Measurements from ENCODE around the gene EEPD1.

EEPD1 gene

DNA sequence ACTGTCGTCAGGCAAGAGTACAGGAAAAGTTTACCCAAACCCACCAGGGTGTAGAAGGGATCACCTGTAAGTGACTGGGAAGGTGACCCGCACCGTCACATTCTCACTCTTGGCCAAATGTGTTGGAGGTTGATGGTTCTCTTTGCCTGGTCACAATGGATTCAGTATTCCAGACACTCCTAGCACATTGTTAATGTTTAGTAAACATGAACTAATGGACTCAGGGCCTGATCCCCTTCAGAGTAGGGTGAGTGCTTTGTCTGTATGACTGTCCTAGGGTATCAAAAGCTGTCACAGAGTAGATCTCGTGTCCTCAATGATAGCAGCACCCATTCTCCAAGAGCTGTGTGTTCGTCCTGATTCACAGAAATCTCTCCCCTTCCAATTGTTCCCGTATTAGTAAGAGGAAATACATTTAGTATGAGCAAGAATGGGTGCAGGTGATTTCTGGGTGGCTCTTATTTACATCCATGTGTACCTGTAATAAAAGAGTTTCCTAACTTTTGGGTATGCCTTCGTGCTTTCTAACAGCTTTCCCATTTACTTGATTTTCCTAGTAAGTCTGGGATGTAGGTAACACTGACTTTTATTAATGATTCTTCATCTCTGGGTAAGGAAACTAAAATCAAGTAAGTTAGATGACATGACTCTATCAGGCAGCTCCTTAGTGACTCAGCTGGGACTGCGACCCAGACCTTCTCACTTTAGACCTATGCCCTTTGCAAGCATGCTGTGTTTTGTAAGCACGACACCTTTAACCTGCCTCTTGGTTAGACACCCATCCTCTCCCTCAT lies 4.7 kb downstream of the EEPD1 start:
- no peak for DNase-seq

DNA sequence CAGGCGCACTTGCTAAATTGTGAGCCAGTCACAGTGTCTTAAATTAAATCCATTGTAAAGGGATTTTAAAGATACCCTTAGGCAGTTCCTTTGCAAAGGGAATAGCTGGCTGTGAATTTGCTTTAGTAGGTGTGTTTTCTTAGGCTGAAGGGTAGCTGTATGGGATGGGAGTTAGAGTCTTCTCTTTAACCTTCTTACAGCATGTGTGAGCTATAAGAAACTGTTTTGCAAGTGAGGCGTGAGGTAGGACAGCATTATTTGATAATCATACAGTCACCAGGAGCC lies 5.2 kb downstream of the EEPD1 start:
- no peak for DNase-seq

DNA sequence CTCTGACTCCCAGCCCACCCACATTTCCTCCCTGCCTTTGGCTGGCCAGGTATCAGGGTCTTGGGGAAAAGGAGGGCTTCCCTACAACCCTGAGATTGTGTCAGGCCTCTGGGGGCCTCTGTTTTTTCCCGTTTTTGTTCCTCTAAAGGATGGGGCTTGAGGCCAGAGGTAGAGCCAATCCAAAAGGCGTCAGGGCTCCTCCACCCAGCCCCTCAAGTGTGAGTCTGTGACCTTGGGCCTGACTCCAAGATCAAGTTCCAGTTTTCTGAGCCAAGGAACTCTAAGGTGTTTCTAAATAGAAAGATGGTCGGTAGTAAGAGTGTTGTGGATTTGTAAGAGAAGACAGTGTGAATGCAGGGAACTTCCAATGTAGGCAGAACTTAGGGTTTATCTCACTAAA lies 6.6 kb downstream of the EEPD1 start:
- DNase-seq, result no peak

DNA sequence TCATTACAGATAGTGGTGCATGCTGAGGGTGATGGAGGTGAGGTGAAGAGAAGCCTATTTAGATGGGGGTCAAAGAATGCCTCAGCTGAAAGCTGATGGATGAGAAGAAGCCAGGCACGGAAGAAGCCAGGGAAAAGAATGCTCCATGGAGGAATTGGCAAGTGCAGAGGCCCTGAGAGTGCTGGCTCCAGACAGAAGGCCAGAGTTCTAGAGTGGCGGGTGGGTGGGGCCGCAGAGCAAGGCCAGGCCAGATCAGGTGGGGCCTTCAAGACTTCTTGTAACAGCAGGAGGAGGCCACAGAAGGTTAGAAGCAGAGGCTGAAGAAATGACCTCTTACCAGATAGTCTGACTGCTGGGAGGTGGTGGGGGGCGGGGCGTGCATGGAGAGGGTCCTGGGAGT lies 7.3 kb downstream of the EEPD1 start:
- DNase-seq, result no peak

DNA sequence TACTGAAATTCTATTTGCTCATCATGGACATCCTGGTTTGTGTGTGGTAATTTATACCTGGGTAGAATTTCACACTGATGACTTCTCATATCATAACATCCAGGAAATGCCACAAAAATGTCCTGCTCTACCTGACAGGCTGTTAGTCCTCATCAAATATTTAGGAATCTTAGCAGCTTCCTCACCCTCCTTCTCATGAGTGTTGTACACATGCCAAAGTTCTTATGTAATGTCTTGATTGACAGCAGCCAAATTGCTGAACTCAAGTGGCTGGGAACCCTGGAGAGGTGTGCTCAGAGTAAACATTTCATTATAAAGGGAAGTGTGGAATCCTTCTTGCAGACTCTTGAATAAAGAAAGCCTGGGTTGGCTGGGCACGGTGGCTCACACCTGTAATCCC lies 8.9 kb downstream of the EEPD1 start:
- DNase-seq, result no peak

DNA sequence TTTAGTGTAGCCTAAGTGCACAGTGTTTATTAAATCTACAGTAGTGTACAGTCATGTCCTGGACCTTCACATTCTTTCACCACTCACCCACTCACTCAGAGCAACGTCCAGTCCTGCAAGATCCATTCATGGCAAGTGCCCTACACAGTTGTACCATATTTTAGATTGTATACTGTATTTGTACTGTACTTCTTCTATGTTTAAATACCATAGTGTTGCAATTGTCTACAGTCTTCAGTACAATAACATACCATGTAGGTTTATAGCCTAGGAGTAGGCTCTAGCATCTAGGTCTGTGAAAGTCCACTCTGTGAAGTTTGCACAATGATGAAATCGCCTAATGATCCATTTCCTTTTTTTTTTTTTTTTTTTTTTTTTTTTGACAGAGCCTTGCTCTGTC lies 12.0 kb downstream of the EEPD1 start:
- no peak for DNase-seq

DNA sequence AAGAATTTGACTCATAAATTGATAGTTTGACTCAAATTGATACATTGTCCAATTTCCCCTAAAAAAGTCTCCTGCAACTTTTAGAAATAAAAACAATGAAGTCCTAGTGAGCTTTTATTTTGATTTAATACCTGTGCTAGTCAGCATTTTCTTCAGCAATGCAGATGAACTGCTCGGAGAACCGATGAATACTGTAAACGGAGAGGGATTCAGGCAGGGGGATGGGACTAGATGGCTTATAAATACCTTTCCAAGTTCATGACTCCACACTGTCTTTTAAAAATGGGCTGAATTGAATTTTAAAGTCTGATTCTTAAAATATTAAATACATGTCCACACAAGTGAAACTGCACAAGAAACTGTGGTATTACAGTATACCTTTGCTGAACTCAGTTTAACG lies 12.7 kb downstream of the EEPD1 start:
- no peak for DNase-seq

DNA sequence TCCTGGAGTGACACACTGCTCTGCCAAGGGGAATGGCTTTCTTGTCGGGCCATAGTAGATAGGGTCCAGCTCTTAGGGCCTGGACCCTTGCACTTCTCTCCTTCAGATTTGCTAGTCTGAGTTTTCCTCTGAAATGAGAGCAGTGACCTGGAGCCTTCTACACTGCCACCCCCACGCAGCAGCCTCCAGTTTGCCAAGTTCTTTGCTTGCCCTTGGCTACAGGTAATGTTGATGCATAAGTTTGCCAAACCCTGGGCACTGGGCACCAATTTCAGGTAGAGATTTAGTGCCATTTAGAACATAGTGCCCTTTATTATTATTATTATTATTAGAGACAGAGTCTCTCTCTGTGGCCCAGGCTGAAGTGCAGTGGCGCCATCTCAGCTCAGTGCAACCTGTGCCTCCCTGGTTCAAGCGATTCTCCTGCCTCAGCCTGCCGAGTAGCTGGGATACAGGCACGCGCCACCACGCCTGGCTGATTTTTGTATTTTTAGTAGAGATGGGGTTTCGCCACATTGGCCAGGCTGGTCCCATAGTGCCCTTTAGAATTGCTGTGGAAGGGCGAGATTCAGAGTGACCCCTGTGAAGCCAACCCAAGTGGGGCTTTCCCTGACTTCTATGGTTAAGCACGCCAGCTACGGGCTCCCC lies 14.5 kb downstream of the EEPD1 start:
- DNase-seq, result no peak

DNA sequence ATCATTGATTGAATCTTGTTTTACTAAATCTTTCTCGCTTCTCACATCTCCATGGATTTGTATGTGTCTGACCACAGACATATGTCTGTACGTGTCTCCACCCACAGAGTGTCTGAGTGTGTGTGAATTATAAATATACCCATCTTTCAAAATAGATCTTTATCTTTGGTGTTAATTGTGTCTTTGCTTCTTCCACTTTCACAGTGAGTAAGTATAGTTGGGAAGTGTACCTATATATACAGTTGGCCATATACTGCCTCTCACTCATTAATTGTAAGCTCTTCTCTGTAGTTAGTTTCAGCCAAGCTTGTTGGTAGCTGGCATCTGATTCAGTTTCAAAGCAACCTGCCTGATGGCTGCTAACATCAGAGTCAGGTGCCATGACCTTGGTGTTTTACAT lies 18.4 kb downstream of the EEPD1 start:
- DNase-seq, result no peak

DNA sequence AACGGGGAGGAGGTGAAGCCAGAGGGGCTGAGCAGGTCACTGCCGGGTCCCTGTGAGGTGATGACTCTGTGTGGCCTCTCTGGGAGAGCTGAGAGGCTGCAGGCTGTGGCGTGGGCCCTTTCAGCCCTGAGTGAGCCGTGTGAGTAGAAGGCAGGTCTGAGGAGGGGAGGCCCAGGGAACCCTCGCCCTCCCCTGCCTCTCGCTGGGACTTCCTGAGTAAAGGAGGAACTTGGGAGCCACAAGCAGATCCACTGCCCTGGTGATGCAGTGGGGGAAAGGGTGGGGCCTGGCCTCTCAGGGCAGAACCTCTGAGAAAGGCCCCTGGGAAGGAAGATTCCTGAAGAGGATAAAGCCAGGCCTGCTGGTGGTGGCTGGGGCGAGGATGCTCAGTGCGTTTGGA lies 22.8 kb downstream of the EEPD1 start:
- DNase-seq, result no peak

DNA sequence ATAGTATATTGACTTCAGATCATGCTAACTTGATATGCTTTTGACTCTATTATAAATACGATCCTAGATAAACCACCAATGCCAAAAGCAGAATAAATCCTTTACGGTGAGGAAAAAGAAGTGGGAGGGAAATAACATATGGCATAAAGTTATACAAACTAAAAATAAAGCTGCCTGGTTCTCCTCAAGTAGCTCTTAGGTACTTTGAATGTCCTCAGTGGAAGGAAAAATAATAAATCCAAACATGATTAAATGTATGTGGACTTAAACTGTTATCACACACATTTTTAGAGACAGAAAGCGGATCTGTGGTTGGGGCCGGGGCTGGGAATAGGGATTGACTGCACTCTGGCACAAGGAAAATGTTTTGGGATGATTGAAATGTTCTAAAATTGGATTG lies 23.6 kb downstream of the EEPD1 start:
- no peak for DNase-seq

DNA sequence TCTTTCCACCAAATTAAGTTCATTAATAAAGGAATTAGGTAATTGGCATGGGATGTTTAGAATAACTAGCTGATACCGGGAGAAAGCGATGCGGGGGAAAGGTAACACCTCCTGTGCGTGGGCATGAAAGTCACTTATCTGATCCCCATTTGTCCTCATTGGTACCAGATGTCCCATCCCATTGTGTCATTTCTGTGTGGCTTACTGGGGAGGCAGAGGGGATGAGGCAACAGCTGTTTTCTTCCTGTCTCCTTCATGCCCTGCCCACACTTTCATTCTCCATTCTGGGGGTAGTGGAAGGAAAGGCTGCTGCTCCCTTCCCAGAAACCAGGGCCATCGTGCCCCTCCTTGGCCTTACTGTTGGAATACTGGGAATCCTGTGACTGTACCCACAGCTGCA lies 27.1 kb downstream of the EEPD1 start:
- no peak for DNase-seq

DNA sequence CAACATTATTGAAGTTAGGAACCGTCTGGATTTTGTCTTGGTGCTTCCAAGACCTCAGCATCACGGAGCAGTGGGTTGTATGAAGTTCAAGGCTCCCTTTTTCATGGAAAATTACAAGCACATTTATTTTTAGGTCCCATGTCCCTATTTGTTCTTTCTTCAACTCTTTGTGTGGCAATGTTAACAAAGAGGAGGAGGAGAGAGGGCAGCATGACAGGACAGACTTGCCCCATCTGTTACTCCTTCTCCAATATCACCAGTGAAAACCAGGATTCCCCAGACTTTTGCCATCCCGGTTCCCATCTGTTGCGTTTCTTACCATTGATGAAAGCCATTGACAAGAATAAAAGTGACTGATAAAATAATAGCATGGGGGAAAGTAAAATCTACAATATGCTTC lies 28.6 kb downstream of the EEPD1 start:
- no peak for DNase-seq

DNA sequence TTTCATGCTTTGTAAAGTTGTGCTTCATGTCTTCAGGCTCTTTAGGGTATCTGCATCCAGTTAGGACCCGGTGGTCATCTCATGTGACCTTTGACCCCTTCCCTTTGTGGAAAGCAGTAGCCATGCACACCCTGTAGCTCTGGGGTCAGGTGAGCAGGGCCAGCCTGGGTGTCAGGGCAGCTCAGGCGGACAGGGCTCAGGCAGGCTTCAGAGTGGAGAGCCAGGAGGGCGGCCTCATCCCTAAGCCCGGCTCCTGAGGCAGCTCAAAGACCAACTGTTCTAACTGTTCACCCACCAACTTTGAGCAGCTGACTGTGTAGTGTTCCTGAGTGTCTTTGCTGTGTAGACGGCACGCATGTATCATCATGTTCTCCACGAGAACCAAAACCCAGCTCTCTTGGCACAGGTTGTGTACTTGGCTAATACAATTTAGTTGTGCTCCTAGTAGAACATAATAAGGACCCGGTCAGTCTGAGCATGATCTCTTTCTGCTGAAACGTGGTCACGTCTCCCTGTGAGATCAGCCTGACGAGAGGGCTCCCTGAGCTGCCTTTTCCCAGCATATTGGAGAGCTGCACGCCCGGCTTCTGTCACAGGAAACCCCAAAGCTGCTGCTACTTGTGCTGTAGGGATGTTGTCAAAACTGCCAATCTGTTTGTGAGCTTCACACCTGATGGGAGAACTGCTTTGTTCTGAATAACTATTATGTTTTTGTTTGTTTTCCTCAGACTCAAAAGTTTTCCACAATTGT lies 30.0 kb downstream of the EEPD1 start:
- no peak for DNase-seq

DNA sequence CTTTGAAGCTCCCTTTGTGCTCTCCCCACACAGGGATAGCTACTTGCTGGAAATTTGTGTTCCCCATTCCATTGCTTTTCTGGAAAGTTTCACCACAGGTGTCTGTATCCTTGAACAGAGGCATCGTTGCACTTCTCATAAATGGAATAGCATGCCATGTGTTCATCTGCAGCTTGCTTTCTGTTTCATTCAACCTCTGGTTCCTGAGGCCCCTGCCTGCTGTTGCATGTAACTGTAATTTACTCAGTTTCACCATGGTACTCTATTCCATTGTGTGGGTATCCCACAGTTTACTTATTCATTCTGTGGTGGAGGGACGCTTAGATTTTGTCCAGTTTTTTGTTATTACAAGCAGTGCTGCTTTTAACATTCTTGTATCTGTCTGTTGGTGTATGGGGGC lies 32.0 kb downstream of the EEPD1 start:
- no peak for DNase-seq

DNA sequence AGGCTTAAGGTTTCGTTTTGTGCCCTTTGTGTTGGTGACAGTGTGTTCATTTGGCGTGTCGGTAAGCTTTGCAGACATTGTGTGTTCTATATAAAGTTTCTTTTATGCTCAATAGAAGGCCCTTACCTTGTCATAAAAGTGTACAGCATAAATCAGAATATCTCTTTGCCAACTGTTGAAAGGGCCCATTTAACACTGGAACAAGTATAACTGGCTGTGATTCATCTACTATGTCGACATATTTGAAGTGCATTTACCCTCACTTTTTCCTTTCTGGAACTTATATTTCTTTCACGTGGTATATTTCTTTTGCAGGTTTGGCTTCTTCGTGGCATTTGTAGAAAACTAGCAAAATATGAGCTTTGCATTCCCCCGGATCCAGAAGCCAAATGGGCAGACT lies 32.7 kb downstream of the EEPD1 start:
- DNase-seq, result no peak

DNA sequence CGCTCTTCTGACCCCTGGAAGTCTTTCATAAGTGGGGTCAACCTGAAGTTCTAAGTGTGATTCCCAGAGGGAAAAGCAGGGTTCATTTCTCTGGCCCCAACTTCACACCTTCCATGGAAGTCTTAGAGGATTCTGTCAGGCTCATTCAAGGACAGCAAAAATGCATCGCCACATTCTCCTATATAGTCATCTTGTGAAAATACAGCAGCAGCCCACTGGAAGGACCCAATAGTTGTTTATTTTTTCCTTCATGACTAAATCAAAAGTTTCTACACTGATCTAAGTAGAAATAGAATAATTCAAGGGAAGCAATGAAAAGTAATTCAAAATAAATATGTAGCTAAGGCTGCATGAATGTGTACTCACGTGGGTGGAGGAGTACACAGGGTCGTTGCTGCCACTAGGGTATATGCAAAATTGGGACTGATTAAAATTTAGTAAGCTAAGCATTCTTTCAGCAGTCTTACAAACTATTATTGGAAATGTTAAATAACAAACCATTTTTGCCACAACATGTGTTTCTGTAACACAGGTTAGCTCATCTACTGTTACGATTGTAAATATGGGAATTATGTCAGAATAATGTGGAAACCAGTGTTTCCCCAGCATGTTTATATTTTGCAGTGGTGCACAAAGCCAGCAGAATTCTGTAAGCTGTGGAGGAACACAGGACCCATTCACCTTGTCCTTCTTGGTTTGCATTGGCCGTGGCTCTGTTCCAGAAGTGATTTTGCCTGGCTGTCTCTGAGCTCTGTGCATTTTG lies 33.5 kb downstream of the EEPD1 start:
- DNase-seq, result no peak

DNA sequence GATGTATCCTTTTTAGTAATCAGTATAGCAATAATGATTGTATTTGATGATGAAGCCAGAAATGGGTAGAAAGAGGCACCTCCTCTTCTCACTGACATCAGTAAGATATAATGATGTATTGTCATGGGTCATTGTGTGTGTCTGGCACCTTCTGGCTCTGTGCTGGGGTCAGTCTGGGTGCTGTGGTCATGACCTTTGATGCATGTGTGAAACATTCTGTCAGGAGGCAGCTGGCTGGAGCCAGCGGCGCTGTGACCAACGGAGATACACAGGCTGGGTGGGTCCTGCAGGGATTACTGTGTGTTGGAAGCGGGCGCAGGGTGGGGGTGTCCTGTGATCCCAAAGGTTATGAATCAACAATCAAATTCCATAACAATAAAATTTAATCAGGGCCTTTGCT lies 35.2 kb downstream of the EEPD1 start:
- no peak for DNase-seq

DNA sequence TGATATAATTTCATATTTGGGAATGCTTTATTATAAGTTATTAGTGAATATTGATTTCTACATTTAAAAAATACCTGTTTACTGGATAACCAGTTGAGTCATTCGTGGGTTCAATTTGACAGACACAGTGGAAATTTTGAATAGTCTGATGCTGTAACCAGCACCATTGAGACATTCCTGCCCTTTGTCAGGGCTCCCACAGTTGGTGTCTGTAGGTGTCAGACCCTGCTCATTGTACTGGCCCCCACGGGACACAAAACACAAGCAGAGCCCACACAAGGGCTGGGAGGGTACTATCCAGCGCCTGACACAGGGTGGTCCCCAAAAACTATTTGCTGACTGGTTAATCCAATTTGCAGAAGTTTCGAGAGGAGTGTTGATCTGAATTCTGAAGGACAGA lies 35.9 kb downstream of the EEPD1 start:
- DNase-seq, result no peak

DNA sequence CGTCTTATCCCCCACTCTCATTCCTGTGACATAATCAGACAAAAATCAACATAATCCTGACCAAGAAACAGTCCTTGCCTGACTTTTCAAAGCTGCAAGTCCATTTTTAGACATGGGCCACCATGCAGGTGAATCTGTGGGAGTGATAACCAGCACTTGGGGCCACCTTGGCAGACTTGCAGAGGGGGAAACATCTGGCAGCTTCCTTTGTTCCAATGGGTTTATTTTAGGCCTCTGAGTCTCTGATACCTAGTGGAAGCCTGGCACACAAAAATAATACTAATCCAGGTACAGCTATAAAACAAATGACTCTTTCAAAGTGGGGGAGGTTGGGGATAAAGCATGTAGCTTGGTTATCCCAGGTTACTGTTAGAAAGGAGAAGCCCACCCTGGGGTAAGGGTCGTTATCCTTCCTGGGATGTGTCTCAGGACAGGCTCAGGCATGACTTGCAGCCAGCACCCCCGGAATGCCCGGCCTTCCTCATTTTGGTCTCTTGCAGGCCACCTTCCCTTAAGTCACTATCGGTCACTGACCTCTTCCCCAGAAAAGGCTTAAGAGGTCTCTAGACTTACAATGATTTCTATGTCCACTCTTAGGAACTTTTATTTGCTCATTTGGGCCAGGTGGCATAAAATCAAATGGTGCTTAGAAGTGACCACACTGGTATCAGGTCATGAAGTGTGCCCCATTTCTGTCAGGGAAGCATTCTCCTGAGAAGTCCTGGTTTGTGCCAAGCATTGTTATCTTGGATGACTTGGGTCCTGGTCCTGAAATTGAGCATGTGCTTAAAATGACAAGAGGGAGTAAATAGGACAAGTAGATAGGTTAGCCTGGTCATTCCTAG lies 37.6 kb downstream of the EEPD1 start:
- no peak for DNase-seq

DNA sequence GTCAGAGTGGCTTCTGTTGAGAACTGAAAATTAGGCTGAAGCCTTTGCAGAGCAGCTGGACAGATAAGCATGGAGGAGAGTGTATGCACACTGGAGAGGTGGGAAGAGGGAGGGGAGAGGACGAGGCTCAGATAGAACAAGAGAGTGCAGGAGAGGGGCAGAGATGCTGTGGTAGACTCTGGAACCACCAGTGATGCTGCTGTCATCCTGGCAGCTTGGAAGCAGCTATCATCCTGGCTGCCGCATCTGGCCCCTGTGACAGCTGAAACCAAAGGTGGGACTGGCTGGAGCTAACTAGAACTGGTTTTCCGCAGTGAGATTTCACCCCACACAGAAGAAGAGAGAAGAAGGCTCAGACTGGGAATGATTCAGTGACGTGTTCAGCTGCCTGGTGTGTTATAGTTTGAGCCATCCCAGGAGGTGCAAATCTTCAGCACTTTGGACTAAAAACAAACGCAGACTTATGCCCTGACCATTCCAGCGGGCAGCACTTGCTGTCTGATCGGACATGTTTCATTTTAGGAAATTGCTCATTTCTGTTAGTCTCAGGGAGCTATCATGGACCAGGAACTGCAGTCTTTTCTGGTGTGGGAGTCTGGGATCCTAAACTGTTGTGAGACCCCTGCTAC lies 38.4 kb downstream of the EEPD1 start:
- no peak for DNase-seq

Data from NCI-H1092 treated with DMSO at 0.1 percent for 48 hours (cell line).